EH (cell line): Measurements from ENCODE around the gene RPL11.
A peak's percentile ranks its signal among the peaks of the same experiment; 100 is the strongest.
"Not testable (repeated sequence)": the region's sequence is repeated elsewhere in the genome, so short reads cannot be mapped to it uniquely, and the experiment has no call there.

Source experiments
- DNase-seq: peaks from one replicate; pipeline ENCODE4 v3.0.0-alpha.2; 2015; ENCODE audit warnings: low read depth

Gene RPL11

DNA sequence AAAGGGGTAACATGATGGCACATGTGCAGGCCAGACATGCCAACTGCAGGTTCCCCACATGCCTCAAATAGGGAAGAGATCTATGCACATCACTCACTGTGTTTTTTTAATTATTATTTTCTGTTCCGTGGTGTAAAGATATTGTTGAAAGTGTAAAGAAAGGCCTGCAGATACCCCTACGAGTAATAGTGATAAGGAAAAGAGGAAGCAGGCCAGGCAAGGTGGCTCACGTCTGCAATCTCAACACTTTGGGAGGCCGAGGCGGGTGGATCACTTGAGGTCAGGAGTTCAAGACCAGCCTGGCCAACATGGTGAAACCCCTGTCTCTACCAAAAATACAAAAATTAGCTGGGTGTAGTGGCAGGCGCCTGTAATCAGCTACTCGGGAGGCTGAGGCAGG, 6.4 kb upstream of the RPL11 start:
- not testable (repeated sequence) for DNase-seq

DNA sequence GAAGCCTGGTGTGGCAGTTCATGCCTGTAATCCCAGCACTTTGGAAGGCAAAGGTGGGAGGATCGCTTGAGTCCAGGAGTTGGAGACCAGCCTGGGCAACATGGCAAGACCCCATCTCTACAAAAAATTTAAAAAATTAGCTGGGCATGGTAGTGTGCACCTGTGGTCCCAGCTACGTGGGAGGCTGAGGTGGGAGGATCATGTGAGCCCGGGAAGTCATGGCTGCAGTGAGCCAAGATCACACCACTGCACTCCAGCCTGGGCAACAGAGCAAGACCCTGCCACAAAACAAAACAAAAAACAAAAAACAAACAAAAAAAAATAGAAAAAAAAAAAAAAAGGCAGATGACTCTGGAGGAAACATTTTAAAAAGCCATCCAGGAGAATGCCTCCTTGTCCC, 3.9 kb upstream of the RPL11 start:
- not testable (repeated sequence) for DNase-seq

DNA sequence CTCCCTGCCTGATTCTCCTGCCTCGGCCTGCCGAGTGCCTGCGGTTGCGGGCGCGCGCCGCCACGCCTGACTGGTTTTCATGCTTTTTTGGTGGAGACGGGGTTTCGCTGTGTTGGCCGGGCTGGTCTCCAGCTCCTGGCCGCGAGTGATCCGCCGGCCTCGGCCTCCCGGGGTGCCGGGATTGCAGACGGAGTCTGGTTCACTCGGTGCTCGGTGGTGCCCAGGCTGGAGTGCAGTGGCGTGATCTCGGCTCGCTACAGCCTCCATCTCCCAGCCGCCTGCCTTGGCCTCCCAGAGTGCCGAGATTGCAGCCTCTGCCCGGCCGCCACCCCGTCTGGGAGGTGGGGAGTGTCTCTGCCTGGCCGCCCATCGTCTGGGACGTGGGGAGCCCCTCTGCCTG, 3.3 kb upstream of the RPL11 start:
- DNase-seq, result not testable (repeated sequence)

DNA sequence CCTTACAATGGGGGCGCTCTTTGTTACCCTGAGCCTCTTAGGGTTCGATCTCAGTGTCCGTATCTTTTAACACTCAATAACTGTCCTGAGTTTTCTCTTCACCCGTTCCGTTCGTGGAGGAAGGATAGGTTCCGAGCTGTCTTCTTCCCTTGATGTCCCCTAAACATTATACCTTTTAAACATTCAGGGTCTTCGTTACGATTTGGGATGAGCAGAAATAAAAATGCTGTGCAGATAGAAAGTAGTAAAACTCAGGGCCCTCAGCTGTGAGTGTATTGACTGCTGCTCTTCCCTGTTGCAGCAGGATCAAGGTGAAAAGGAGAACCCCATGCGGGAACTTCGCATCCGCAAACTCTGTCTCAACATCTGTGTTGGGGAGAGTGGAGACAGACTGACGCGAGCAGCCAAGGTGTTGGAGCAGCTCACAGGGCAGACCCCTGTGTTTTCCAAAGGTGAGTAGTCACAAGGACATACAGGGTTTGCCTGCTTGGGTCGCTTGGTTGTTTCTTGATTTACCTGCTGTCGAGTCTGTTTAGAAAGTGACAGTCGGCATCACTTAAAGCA, 784 bp downstream of the RPL11 start:
- no peak for DNase-seq

DNA sequence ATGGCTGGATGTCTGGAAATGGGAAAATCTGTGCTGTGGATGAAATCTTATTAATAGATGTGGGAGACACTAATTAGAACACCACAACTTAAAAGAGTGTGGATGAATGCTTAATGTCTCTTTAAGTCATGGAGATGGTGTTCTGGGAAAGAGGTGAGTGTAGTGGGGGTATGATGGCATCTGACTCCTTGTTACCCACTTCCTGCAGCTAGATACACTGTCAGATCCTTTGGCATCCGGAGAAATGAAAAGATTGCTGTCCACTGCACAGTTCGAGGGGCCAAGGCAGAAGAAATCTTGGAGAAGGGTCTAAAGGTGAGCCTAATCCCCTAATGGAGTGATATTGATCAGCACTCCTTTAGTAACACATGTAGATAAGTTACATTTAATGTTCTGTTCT, 2.0 kb downstream of the RPL11 start:
- no peak for DNase-seq

DNA sequence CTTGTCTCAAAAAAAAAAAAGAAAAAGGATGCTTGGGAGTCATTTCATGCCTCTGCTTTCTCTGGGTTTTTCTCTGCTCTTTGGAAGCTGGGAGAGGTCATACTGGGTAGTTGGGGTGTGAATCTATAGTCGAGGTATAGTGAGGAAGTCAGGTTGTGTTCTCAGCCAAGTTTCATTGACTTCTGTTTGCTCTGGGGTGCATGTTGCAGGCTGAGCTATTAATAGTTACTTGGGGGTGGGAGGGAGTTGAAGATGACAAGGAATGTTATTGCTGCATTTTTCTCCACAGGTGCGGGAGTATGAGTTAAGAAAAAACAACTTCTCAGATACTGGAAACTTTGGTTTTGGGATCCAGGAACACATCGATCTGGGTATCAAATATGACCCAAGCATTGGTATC, 2.8 kb downstream of the RPL11 start:
- no peak for DNase-seq

DNA sequence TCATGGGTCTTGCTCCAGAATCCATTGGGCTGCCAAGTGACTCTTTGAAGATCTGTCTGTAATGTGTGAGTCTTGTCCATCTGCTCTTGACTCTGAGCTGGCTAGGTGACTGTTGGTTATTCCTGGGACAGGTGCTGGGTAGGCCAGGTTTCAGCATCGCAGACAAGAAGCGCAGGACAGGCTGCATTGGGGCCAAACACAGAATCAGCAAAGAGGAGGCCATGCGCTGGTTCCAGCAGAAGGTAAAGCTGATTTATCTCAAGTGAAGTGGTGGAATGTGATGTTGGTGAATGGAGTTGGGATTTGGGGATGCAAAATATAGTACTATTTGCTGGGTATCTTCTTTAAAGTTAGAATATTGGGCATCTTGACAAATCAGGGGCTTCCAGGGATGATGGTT, 4.1 kb downstream of the RPL11 start:
- no peak for DNase-seq

DNA sequence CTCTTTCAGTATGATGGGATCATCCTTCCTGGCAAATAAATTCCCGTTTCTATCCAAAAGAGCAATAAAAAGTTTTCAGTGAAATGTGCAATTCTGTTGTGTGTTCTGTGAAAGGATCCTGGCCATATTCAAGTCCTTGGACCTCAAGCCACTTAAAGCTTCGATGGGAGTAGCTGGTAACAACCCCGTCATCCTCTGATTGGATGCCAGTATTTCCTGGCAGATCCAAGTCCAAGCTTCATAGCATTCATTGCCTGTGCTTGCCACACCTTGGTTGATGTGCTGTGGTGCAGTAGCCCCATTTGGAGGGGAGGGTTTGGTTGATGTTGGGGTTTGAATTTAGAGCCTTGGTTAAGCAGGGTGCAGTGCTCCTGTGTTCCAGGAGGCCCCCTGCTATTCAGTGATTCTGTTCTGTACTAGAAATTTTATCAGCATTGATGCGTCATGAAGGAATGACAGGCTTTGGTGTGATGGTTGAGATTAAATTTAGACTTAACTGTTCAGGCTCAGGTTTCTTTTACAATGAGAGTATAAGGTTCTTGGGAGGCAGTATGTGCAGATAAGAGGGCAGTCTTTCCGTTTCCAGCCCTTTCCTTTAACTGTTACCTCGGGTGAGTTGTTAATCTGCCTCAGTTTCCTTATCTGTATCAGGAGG, 4.9 kb downstream of the RPL11 start:
- DNase-seq, result no peak

DNA sequence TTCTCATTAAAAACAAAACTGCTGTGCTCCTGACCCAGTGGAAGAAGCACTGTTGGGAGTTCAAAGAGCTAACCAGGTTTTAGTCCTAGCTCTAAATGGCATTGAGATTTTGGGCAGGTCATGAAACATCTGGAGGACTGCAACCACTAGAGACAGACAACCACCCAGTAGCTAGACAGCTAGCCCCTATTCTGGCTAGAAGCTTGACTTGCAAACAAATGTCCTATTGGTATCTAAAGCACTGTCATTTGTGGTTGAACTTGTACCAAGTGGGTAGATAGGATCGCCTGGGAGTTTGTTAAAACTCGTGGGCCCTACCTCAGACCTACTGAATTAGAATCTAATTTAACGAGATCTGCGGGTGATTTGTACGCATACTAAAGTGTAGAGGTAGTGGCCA, 6.9 kb downstream of the RPL11 start:
- DNase-seq, result no peak

DNA sequence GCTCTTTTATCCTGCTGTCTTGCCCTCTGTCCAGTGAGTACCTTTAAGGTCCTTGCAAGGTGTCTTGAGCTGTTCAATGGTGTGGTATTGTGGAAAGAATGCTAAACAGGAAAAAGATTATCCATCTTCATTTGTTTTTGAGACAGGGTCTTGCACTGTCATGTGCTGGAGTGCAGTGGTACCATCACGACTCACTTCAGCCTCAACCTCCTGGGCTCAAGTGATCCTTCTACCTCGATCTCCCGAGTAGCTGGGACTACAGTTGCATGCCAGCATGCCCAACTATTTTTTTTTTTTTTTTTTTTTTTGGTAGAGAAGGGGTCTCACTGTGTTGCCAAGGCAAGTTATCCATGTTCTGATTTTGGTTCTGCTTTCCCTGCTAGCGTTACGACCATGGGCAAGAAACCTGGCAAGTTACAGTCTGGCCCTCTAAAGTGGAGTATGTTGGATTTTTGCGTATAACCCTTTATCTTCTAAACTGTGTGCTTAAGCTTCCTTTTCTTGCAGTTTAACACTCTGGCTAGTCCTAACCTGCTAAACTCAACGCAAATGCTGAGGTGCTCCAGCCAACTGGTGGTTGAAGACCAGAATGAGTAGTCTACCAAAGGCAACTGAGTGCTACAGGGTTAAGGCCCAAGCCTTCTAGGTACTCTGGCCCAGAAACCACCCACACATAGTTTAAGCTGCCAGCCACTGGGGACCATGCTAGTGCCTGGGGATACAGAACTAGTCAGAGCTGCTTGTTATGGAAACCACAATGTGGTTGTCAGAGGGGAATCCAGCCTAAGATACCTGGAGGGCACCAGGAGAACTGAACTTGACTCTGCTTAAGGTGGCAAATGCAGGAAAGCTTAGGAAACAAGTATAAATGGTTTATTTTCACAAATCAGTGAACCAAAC, 7.9 kb downstream of the RPL11 start:
- no peak for DNase-seq

DNA sequence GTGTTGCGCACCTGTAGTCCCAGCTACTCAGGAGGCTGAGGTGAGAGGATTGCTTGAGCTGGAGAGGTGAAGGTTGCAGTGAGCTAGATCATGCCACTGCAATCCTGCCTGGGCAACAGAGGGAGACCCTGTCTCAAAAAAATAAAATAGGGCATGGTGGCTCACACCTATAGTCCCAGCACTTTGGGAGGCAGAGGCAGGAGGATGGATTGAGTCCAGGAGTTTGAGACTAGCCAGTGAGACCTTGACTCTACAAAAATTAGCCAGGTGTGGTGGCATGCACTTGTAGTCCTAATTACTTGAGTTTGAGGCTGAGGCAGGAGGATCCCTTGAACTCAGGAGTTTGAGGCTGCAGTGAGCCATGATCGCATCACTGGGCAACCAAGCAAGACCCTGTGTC, 9.7 kb downstream of the RPL11 start:
- DNase-seq, result no peak

DNA sequence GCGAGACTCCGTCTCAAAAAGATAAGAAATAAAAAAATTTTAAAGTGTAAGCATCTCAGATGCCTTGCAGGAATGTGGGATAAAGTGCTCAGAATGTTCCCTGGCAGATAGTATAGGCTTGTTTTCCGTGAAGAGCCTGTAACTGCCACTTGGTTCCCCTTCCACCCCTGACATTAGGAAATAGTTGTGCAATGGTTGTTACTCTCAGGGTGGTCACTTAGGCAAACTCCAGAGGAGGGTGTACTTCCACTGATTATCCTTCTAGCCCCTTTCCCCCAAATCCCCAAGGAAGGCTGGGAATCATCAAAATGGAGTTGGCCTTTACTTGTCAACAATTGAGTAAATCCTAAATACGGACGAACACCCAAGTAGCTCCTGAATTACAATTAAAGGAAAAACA, 10.4 kb downstream of the RPL11 start:
- no peak for DNase-seq

DNA sequence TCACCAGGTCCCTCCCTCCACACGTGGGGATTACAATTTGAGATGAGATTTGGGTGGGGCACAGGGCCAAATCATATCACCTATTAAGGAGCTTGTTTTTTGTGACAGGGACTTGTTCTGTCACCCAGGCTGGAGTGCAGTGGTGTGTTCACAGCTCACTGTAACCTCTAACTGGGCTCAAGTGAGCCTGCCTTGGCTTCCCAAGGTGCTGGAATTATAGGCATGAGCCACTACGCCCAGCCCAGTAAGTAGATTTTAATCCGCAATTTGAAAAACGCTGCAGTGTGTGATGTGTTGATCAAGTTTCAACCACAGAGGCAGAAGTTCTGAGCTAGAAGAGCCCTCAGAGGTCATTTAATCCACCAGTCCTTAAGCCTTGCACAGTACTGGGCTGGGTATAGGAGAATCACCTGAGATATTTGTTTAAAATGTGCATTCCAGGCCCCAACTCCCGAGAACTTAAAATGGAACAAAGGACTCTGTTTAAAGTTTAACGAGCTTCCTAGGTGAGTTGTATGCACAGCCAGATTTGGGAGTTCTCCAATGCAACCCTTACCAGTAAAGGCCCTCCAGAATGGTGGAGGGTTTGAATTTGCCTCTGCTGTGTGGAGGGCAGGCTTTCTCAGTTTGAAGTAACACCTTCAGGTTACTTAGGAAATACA, 13.4 kb downstream of the RPL11 start:
- DNase-seq, result no peak

DNA sequence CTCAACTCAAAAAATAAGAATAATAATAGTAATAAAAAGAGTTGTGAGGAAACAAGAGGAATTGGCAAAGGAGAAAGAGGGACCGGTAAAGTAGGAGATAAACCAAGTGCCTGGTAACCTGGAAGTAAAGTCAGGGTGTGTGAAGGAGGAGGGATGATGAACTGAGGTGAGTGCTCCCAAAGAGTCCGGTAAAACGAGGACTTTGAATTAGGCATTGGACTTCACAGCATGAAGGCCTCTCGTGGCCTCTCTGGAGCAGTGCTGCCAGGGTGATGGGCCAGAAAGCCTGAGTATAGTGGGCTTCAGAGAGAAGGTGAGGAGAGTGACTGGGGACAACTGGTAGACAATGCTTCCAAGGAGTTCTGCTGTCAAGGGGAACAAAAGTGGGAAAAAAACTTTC, 17.6 kb downstream of the RPL11 start:
- DNase-seq, result no peak

DNA sequence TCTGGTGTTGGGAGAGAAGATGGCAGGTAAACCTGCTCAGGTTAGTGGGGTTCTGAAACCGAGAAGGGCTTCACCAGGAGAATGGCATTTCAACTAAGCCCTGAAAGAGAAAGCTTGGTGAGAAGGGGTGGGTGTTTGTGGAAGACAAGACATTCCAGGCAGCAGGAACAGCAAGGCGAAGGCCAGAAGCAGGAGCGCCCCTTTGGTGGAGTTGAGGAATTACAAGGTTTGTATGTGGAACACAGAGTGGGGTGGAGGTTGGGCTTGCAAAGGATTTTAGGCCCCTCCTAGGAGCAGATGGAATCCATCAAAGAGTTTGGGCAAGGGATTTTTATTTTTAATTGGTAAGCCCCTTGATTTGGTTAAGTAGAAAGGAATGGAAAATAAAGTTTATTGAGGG, 26.9 kb downstream of the RPL11 start:
- peak; percentile 64 for DNase-seq

DNA sequence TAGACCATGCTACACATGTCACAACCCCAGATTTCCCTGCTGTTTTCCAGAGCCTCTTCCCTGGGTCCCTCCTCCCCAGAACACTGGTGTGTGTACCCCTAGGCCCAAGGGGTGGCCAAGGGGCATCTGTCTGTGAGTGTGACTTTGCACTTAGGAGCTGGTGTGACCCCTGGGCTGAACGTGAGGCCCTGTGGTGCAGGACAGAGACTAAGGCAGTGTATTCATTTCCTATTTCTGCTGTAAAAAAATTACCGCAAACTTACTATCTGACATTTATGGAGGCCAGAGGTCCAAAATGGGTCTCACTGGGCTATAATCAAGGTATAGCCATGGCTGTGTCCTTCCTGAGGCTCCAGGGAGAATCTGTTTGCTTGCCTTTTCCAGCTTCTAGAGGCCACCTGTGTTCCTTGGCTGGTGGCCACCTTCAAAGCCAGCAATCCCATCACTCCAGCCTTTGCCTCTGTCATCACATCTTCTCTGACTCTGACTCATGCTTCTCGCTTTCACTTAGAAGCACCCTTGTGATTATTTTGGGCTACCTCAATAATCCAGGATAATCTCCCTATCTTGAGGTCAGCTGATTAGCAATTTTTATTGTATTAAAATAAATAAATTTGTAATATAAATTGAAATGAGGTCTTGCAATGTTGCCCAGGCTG, 27.7 kb downstream of the RPL11 start:
- peak; percentile 35 for DNase-seq

DNA sequence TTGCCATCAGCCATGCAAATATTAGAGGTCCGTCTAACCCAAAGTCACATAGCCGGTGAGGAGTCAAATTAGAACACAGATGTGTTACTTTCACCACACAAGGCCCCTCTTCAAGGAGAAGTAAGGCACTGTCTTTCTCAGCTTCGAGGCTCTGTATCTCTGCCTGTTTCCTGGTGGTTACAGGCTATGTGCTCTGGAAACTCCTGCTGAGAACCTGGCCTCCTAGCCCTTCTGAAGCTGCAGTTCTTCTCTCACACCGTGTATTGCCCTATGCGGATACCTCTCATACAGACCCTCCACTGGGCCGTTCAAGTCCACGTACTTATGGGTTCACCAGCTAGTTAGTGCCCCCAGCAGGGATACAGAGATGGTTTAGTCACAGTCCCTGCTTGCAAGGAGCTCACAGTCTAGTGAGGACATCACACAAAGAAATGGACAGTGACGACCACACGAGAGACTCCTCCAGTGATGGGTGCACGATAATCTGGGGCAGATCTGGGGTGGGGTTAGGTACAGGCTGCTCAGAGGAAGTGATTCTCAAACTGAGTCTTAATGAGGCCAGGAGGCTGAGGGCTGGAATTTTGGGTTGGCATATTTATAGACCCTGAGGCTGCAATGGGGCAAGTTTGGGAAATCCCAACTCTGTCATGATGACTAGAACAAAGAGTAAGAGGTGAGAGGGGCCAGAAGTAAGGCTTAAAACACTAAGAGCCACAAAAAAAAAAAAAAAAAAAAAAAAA, 28.8 kb downstream of the RPL11 start:
- DNase-seq, result peak; percentile 18

DNA sequence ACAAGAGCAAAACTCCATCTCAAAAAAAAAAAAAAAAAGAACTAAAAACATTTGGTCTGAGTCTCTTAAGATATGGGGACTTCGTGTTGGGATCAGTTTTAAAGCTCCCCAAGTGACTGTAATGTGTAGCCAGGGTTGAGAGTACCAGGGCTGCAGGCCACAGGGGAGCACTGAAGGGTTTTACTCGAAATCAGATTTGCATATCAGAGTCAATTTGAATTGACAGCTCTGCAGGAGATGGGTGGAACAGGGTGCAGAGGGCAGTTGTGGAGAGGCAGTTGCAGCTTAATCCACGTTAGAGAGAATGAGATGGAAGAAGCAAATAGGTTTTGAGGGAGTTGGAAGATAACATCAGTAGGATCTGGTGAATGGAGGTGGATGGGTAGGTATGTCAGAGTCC, 31.0 kb downstream of the RPL11 start:
- no peak for DNase-seq

DNA sequence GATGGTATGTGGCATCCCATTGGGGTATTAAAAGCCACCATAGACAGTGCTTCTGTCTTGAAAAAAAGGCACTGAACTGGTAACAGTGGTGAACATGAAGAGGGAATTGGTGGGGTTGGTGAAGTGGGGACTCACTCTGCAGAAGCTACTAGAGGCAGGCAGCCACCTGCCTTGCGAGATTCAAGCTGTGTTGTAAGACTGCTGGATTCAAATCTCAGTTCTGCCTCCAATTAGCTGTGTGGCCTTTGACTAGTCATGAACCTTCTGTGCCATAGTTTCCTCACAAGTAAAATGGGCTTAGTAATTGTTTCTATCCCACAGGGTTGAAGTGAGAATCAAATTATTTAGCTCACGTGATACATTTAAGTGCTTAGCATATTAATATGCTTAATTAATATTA, 35.1 kb downstream of the RPL11 start:
- no peak for DNase-seq

DNA sequence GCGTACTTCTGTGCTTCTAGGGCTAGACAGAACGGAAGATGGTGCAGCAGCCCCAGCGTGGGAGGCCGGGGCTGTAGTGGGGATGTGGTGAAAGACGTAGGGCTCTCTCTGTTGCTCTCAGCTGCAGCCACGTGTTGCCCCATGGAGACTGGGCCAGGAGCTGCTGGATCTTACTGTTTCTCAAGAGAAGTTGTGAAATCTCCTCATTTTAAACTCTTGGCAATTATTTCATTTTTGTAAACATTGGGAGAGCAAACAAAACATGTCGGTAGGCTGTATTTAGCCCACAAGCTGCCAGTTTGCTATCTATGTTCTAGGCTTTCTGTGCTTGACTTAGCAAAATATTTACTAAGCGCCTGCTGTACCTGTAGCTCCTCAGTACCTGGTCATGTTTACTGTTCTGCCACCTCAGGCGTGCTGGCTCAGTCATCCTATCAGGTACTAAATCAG, 35.8 kb downstream of the RPL11 start:
- peak; percentile 20 for DNase-seq
